ENCODE results near the gene KIAA1191. TPM values are rescaled to one million over a fixed set of nuclear protein-coding genes. Genes with fewer than 3 reads are reported as not detected.
A peak's percentile ranks its signal among the peaks of the same experiment; 100 is the strongest.

Gene KIAA1191
- total RNA-seq, 1 donor from 2014 or later, result 92.6 TPM

- DNase-seq (peak; percentile 77), ATAC-seq (peak; percentile 46)
- H3K27me3 ChIP-seq, result no peaks in the 10 kb centered on the region
- intact Hi-C loops (cut with DNase I), result no loop called here
- H3K4me3 ChIP-seq, result peak within 1 kb of the TSS; percentile 87
- no peak for TF ChIP-seq CTCF (IDR thresholded peaks at IDR 0.05)
- H3K36me3 ChIP-seq, result peaks cover 7% of the 10 kb centered on the region
- H3K9me3 ChIP-seq, result no peaks in the 10 kb centered on the region
- H3K4me1 ChIP-seq, result peaks cover 11% of the 10 kb centered on the region
- peak within 1 kb of the TSS; percentile 58 for H3K27ac ChIP-seq
Measured at GRCh38 chr5:176365351-176366231, 4.0 kb upstream of the KIAA1191 start, which contains the start of gene ARL10. TSS of gene ARL10 (plus strand) at chr5:176365487. CDS start at chr5:176365564, 77 bp downstream.

DNA sequence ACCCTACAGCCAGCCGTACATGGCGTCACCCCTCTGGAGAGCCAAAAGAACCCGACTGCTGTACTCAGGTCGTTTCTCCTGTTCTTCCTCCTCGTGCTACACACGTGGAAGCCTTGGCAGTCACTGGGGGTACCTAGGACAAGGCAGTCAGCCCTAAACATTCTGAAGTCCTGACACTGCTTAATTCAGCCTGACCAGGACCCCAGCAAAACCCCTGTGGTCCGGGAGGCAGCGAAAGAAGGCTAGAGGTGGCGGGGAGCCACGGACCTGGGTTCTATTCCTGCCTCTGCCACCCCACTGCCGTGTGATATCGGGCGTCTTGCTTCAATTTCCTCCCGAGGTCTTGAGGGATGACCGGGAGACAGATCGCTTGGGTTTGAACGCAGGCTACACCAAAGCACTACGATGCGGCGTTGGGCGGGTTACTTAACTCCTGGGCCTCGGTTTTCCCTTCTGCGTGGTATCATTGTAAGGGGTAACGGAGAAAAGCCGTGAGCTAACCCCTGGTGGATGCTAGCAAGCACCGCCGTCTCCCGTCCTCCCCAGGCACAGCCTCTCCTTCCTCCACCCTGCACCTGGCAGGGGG, 3.3 kb upstream of the KIAA1191 start:
- peak overlapping the region; percentile 58 for H3K27ac ChIP-seq
- peak overlapping the region; percentile 87 for H3K4me3 ChIP-seq
- no peaks in the 10 kb centered on the region for H3K27me3 ChIP-seq
- TF ChIP-seq CTCF (IDR thresholded peaks at IDR 0.05), result no peak
- H3K9me3 ChIP-seq, result no peaks in the 10 kb centered on the region
- no peak for DNase-seq
- H3K4me1 ChIP-seq, result peaks cover 19% of the 10 kb centered on the region
- ATAC-seq, result no peak
- peaks cover 7% of the 10 kb centered on the region for H3K36me3 ChIP-seq
- intact Hi-C loops (cut with DNase I), result no loop called here

GRCh38 chr5:176362233-176362490, 598 bp upstream of the KIAA1191 start:
- no peak for TF ChIP-seq CTCF (IDR thresholded peaks at IDR 0.05)
- intact Hi-C loops (cut with DNase I), result no loop called here
- ATAC-seq (no peak), DNase-seq (no peak)
- peaks cover 19% of the 10 kb centered on the region for H3K4me1 ChIP-seq
- H3K27ac ChIP-seq, result peak overlapping the region; percentile 44
- H3K27me3 ChIP-seq, result no peaks in the 10 kb centered on the region
- no peaks in the 10 kb centered on the region for H3K9me3 ChIP-seq
- peaks cover 13% of the 10 kb centered on the region for H3K36me3 ChIP-seq
- peak overlapping the region; percentile 81 for H3K4me3 ChIP-seq

- Histone ChIP-seq H3K36me3 (peaks cover 17% of the 10 kb centered on the region), H3K27me3 (no peaks in the 10 kb centered on the region), H3K9me3 (no peaks in the 10 kb centered on the region), H3K4me3 (peak overlapping the region; percentile 81), H3K27ac (peak overlapping the region; percentile 77), H3K4me1 (peaks cover 14% of the 10 kb centered on the region)
- no peak for TF ChIP-seq CTCF (IDR thresholded peaks at IDR 0.05)
- intact Hi-C loops (cut with DNase I), result no loop called here
- no peak for DNase-seq
- ATAC-seq, result peak; percentile 1
Measured at GRCh38 chr5:176360894-176361436, 599 bp downstream of the KIAA1191 start.

GRCh38 chr5:176359658-176360057, 1.9 kb downstream of the KIAA1191 start:
- Histone ChIP-seq H3K4me3 (no peak overlapping the region), H3K27ac (no peak overlapping the region), H3K9me3 (no peaks in the 10 kb centered on the region), H3K4me1 (peaks cover 11% of the 10 kb centered on the region), H3K27me3 (no peaks in the 10 kb centered on the region), H3K36me3 (peaks cover 30% of the 10 kb centered on the region)
- TF ChIP-seq CTCF (IDR thresholded peaks at IDR 0.05), result no peak
- intact Hi-C loops (cut with DNase I), result no loop called here
- DNase-seq (no peak), ATAC-seq (no peak)
